Heart left ventricle (tissue), 16 donors: ENCODE measurements around the gene OR52W1. TPM values are rescaled to one million over a fixed set of nuclear protein-coding genes. Genes with fewer than 3 reads are reported as not detected.

ENCODE experiments used
- ATAC-seq, 4 donors: fragments of 200-7000 bp; cut with Tn5 transposase; one replicate each; pipeline ENCODE4 v1.9.1; 2020 to 2022; ENCODE audit warnings: moderate library complexity in 4 of 4, mild to moderate bottlenecking in 3 of 4, moderate number of reproducible peaks in 1 of 4
- DNase-seq, 5 donors: peaks; one replicate each; pipeline ENCODE4 v3.0.0-alpha.2; 2020
- H3K27ac ChIP-seq, 12 donors: fragments of 200-600 bp; sonication (generic) in 4 of 12; one replicate each; pipeline versions ENCODE4 v1.5.0 to v1.8.0; 2016 to 2022; ENCODE audit warnings: mild to moderate bottlenecking in 2 of 12
- H3K27me3 ChIP-seq, 9 donors: fragments of 200-600 bp; sonication (generic) in 2 of 9; one replicate each; pipeline versions ENCODE4 v1.5.1 to v1.8.0; 2016 to 2022; ENCODE audit warnings: mild to moderate bottlenecking in 3 of 9
- H3K36me3 ChIP-seq, 9 donors: fragments of 200-600 bp; sonication (generic) in 2 of 9; one replicate each; pipeline versions ENCODE4 v1.5.0 to v1.8.0; 2018 to 2022; ENCODE audit warnings: mild to moderate bottlenecking in 2 of 9
- H3K4me1 ChIP-seq, 12 donors: fragments of 200-600 bp; sonication (generic) in 4 of 12; one replicate each; pipeline versions ENCODE4 v1.5.0 to v1.8.0; 2016 to 2022; ENCODE audit warnings: mild to moderate bottlenecking in 3 of 12
- H3K4me3 ChIP-seq, 12 donors: fragments of 200-600 bp; sonication (generic) in 4 of 12; one replicate each; pipeline versions ENCODE4 v1.5.0 to v1.8.0; 2017 to 2022; ENCODE audit warnings: mild to moderate bottlenecking in 9 of 12, moderate library complexity in 4 of 12
- H3K9me3 ChIP-seq, 12 donors: fragments of 200-600 bp; sonication (generic) in 4 of 12; one replicate each; pipeline versions ENCODE4 v1.5.0 to v1.8.0; 2016 to 2022; ENCODE audit warnings: mild to moderate bottlenecking in 1 of 12
- CTCF ChIP-seq, 12 donors: fragments of 200-600 bp; sonication (generic) in 4 of 12; IDR thresholded peaks; one replicate each; pipeline versions ENCODE4 v1.5.0 to v1.8.0; 2018 to 2022; ENCODE audit warnings: antibody characterized with exemption in 12 of 12, mild to moderate bottlenecking in 5 of 12
- POLR2A ChIP-seq, 2 donors: fragments of 450-650 bp; IDR thresholded peaks; one replicate each; pipeline ENCODE4 v1.6.1; 2017; ENCODE audit warnings: antibody characterized with exemption in 2 of 2, mild to moderate bottlenecking in 2 of 2, moderate library complexity in 2 of 2
- WGBS, 4 donors: extraction: QIAGEN DNeasy Blood & Tissue Kit in 2 of 4; methylation state at CpG; one replicate each; pipeline versions ENCODE4 v1.1.5 to v1.1.7; 2013 to 2018; 5-methylcytosine and 5-hydroxymethylcytosine counted together
- intact Hi-C, 10 donors: fragments of 100-400 bp; cut with DNase I; formaldehyde crosslinking; loops; one replicate each; pipeline versions ENCODE4 v1.11.1 to v1.14.2; 2022
- polyA plus RNA-seq, 2 donors: library from polyadenylated mRNA; stranded (reverse); fragments of 200-250 nt; gene quantifications; one replicate each; pipeline ENCODE4 v1.2.3, GENCODE V29; 2013
- total RNA-seq, 9 donors: library from RNA; depleted of rRNA in 2 of 9; stranded (reverse); fragments of >200 nt in 2 of 9; fragmentation: NEBNext Ultra II Directional in 3 of 9; extraction: Animal tissue kit (Norgen Biotek cat#: 25700) in 3 of 9; gene quantifications; one replicate each; pipeline versions ENCODE4 v1.1.0 to v1.2.4, GENCODE V29; 2016 to 2023
- donor health status: ischemic (EF 13 %, LVEDD 7.1; RV severe dilation, severe dysfunction).
- donor health status: healthy with polysubstance abuse.
- donor health status: DM: no; HTN: yes; CAD: no.
- donor health status: DM: no; HTN: no; CAD: no.
- donor health status: ischemic (EF 25% LVEDD 6.9; RV normal size, moderate dysfunction).
- donor health status: ischemic (EF 25% LVEDD 5.7; RV mildly dilated, moderate dysfunction).
- donor health status: healthy.
- donor health status: DM: yes; HTN: yes; CAD: no.
- donor health status: ischemic (EF 35%, LVEDD 5.7; RV mildly dilated, moderate dysfunction).
- donor health status: nonischemic (EF 11% LVEDD 7.7; RV severe dilation, severe dysfunction).
- donor health status: DM: yes; HTN: yes; CAD: no.
- donor health status: PGD.
- donor health status: ischemic (EF 29% LVEDD 5.4; RV normal size, mild dysfunction).
- donor health status: nonischemic (EF 23%, LVEDD 6.1; RV moderate dilation, normal function).

OR52W1 gene
- total and polyA plus RNA-seq, 11 donors = not detected

- Histone ChIP-seq H3K4me3 (no peak overlapping the region), H3K4me1 (peaks cover 0 to 38% (median 0%) of the 10 kb centered on the region in 12 donors), H3K9me3 (no peaks in the 10 kb centered on the region), H3K36me3 (peaks cover 0 to 37% (median 12%) of the 10 kb centered on the region in 9 donors), H3K27ac (peak overlapping the region in 1 of 12 donors; percentile 59), H3K27me3 (no peaks in the 10 kb centered on the region)
- 89 to 97% (median 93%) methylated on average over 1 of the region's 1 CpG for WGBS, 4 donors
- intact Hi-C loops = no loop called here
- no peak for DNase-seq
- no peak for TF ChIP-seq POLR2A (IDR thresholded peaks at IDR 0.05)
- no peak for TF ChIP-seq CTCF (IDR thresholded peaks at IDR 0.05)
- no peak for ATAC-seq
Measured at GRCh38 chr11:6202041-6202440, 3.0 kb downstream of the OR52W1 start.

- WGBS, 4 donors = 62 to 82% (median 76%) methylated on average over 3 of the region's 3 CpGs
- no peak for ATAC-seq
- no peak for TF ChIP-seq CTCF (IDR thresholded peaks at IDR 0.05)
- no peak for TF ChIP-seq POLR2A (IDR thresholded peaks at IDR 0.05)
Measured at GRCh38 chr11:6203327-6203726, 4.3 kb downstream of the OR52W1 start.

DNA sequence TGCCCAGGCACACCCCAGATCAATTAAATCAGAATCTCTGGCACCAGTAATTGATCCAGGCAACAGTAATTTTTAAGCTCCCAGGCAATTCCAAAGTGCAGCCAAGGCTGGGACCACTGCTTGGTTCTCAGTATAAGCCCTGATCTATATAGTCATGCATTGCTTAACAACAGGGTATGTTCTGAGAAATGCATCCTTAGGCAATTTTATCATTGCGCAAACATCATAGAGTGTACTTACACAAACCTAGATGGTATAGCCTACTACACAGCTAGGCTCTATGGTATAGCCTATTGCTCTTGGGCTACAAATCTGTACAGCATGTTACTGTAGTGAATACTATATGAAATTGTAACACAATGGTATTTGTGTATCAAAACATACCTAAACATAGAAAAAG lies 5.7 kb downstream of the OR52W1 start:
- Histone ChIP-seq H3K4me1 (peaks cover 0 to 38% (median 0%) of the 10 kb centered on the region in 12 donors), H3K4me3 (no peak overlapping the region), H3K27ac (no peak overlapping the region), H3K36me3 (peaks cover 0 to 62% (median 33%) of the 10 kb centered on the region in 9 donors), H3K9me3 (no peaks in the 10 kb centered on the region), H3K27me3 (no peaks in the 10 kb centered on the region)
- WGBS, 4 donors = 92 to 100% (median 97%) methylated on average over 1 of the region's 1 CpG
- DNase-seq (no peak), ATAC-seq (no peak)
- intact Hi-C loops = no loop called here
- TF ChIP-seq POLR2A (IDR thresholded peaks at IDR 0.05) (no peak), CTCF (IDR thresholded peaks at IDR 0.05) (no peak)

More at GRCh38 chr11:6203327-6203726, 4.3 kb downstream of the OR52W1 start:
- Histone ChIP-seq H3K9me3 (no peaks in the 10 kb centered on the region), H3K27ac (no peak overlapping the region), H3K36me3 (peaks cover 0 to 48% (median 22%) of the 10 kb centered on the region in 9 donors), H3K27me3 (no peaks in the 10 kb centered on the region), H3K4me3 (no peak overlapping the region), H3K4me1 (peaks cover 0 to 38% (median 0%) of the 10 kb centered on the region in 12 donors)
- no peak for DNase-seq
- intact Hi-C loops = no loop called here

GRCh38 chr11:6205366-6205765 lies 6.3 kb downstream of the OR52W1 start, which contains the start of gene C11orf42:
Gene C11orf42, plus strand, starts transcription at chr11:6205557. Its CDS starts 59 bp downstream, at chr11:6205616.
- Histone ChIP-seq H3K4me3 (no peak within 1 kb of the TSS), H3K36me3 (peaks cover 0 to 69% (median 40%) of the 10 kb centered on the region in 9 donors), H3K4me1 (peaks cover 0 to 37% (median 0%) of the 10 kb centered on the region in 12 donors), H3K9me3 (no peaks in the 10 kb centered on the region), H3K27ac (no peak within 1 kb of the TSS), H3K27me3 (no peaks in the 10 kb centered on the region)
- 92 to 97% (median 95%) methylated on average over 1 of the region's 1 CpG for WGBS, 4 donors
- ATAC-seq (no peak), DNase-seq (no peak)
- intact Hi-C loops = no loop called here
- TF ChIP-seq CTCF (IDR thresholded peaks at IDR 0.05) (no peak), POLR2A (IDR thresholded peaks at IDR 0.05) (no peak)
